ENCODE results near the gene NT5M.

Gene NT5M

DNA sequence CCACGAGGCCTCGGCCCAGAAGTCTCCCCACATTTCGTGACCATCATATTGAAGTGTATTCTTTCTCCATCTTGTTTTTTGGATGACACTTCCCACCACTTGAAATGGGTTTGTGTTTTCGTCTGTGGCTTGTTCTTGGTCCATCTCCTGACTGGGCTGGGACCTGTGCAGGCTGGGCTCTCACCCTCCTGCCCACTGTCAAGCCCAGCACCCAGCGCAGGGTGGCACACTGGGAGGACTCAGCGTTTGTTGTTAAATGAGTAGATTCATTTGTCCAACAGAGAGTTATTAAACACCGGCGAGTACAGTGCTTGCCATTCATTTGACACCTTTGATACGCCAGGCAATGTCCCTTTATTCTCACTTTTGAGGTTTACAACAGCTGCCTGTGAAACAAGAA, 22.6 kb downstream of the NT5M start:
- TF ChIP-seq CTCF (IDR thresholded peaks at IDR 0.05; ENCODE audit: extremely low read depth, missing control alignments) = no peak
- DNase-seq (ENCODE audit: low spot score) = no peak

- no peak for TF ChIP-seq CTCF (IDR thresholded peaks at IDR 0.05; ENCODE audit: extremely low read depth, missing control alignments)
- no peak for DNase-seq (ENCODE audit: low spot score)
These were observed 23.2 kb downstream of the NT5M start for GRCh38 chr17:17326275-17326875.

GRCh38 chr17:17328251-17328650, 25.1 kb downstream of the NT5M start:
- TF ChIP-seq CTCF (IDR thresholded peaks at IDR 0.05; ENCODE audit: extremely low read depth, missing control alignments) = no peak
- no peak for DNase-seq (ENCODE audit: low spot score)

DNA sequence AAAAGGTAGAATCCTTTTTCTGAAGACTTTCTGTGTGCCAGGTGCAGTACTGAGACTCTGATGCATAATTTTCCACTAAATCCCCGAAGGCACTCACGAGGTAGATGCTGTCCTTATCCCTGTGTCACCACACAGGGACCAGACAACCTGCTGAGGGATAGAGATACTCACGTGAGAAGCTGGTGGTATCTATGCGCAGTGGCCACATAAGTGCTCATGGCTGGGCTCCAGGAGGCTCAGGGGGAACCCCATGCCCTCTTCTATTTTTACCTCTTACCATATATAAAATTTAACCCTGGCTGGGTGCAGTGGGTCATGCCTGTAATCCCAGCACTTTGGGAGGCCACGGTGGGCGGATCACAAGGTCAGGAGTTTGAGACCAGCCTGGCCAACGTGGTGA, 38.3 kb downstream of the NT5M start:
- TF ChIP-seq CTCF (IDR thresholded peaks at IDR 0.05; ENCODE audit: extremely low read depth, missing control alignments) = no peak
- DNase-seq (ENCODE audit: low spot score) = no peak

DNA sequence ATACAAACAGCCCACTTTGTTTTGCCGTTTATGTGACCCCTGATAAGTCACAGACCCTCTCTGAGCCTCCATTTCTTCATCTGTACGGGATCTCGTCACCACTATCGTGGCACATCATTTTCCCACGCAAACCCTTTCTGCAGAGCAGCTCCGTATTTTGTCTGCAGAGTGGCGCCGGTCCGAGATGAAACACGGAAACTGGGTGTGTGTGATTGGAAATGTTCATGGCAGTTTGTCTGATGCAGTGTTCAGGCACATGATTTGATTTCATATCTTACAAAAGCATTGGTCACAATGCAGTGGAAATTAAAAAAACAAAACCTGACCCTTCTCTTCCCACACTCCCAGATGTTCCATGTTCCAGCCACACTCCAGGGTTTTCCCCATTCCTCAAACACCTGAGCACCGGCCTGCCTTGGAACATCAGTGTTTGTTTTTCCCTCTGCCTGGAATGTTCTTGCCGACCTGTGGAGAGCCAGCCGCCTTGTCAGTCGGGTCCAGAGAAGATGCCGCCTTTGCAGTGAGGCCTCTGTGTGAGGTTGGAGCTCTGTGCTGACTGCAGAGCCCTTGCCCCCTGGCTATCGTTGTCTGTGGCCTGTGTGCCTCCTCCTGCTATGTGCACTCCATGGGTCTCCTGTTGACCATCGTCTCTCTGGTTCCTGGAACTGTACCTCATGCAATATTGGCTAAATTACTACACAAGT, 39.2 kb downstream of the NT5M start:
- TF ChIP-seq CTCF (IDR thresholded peaks at IDR 0.05; ENCODE audit: extremely low read depth, missing control alignments) = no peak
- no peak for DNase-seq (ENCODE audit: low spot score)

GRCh38 chr17:17343160-17343735, 40.1 kb downstream of the NT5M start:
- TF ChIP-seq CTCF (IDR thresholded peaks at IDR 0.05; ENCODE audit: extremely low read depth, missing control alignments) = no peak
- DNase-seq (ENCODE audit: low spot score) = no peak

DNA sequence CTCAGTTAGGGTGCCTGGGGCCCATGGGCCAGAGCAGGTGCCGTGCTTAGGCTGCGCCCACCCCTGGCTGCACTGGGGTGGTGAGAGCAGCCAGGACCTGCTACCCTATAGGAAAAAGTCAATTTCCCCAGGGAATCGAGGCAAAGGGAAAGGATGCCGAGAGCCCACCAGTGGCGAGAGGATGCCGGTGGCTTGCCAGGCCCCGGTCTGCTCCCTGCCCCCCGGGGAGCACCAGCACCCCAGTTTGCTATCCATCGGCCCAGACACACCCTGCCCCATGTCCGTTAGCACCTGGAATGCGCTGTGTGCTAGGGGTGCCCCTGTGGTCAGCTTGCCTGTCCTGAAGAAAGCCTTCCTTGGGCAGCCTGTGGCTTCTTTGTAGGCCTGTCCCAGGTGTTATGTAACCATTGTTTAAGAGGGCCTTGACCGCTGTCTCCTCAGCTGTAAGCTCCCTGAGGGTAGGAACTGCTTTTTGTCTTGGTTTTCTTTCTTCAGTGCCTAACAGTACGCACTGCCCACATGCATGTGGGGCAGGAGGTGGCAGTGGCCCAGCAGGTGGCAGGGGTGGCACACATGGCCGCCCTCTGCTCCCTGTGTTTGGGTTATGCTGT, 40.8 kb downstream of the NT5M start:
- TF ChIP-seq CTCF (IDR thresholded peaks at IDR 0.05; ENCODE audit: extremely low read depth, missing control alignments) = no peak

More for the DNA sequence above, 40.8 kb downstream of the NT5M start:
- DNase-seq (ENCODE audit: low spot score) = no peak
